GM12878 (cell line): ENCODE data around the gene MCM5. TPM values are rescaled to one million over a fixed set of nuclear protein-coding genes. Genes with fewer than 3 reads are reported as not detected.

Source experiments
- ATAC-seq: fragments of 200-7000 bp; cut with Tn5 transposase; 3 replicates; pipeline ENCODE4 v1.9.1; 2020; ENCODE audit warnings: mild to moderate bottlenecking, moderate library complexity
- BruUV-seq: library from RNA; stranded (reverse); fragments of 400-500 nt; replicated peaks from 2 replicates; lab custom pipeline; 2021; lab: Mats Ljungman, UMichigan
- CTCF ChIA-PET: fragments of 300-600 bp; sonication (Branson Sonifier 250); formaldehyde crosslinking; extraction: SDS; loops from one replicate; lab custom pipeline; 2021; ENCODE audit warnings: inconsistent platforms; lab: Yijun Ruan, JAX
- POLR2A ChIA-PET: fragments of 350-600 bp; formaldehyde crosslinking; extraction: SDS; loops from one replicate; lab custom pipeline; 2021; ENCODE audit warnings: inconsistent platforms; lab: Charles Lee
- RAD21 ChIA-PET: fragments of 300-600 bp; sonication (Branson Sonifier 250); formaldehyde crosslinking; loops from one replicate; lab custom pipeline; 2023; ENCODE audit warnings: antibody characterized with exemption; ENCODE audit not compliant: unreplicated experiment; lab: Charles Lee
- SMC1A ChIA-PET: fragments of 300-600 bp; sonication (Branson Sonifier 250); formaldehyde crosslinking; loops from one replicate; lab custom pipeline; 2023; ENCODE audit not compliant: unreplicated experiment, uncharacterized antibody; lab: Charles Lee
- DNase-seq: peaks from one replicate; pipeline ENCODE4 v3.0.0-alpha.2; 2011; ENCODE audit warnings: low read depth, low spot score
- FAIRE-seq: peaks from 3 replicates; lab custom pipeline; 2011; peaks lifted over from hg19 to GRCh38; lab: Jason Lieb, UNC
- H2AFZ ChIP-seq: 2 replicates; pipeline ENCODE4 v1.6.0; 2011; ENCODE audit warnings: low read depth, low read length, control low read depth; ENCODE audit not compliant: control insufficient read depth
- H3K27ac ChIP-seq: 2 replicates; pipeline ENCODE4 v1.5.1; 2011; ENCODE audit warnings: control low read depth; ENCODE audit not compliant: control insufficient read depth, insufficient read depth
- H3K27me3 ChIP-seq, 2 experiments: replicated peaks in 1 of 2; 2 replicates each; pipeline versions ENCODE4 v1.6.0 to v1.6.1; 2011; ENCODE audit warnings: low read length in 1 of 2; ENCODE audit not compliant: control insufficient read depth in 2 of 2, insufficient read depth in 2 of 2
- H3K36me3 ChIP-seq, 2 experiments: 2 replicates each; pipeline ENCODE4 v1.5.1; 2011; ENCODE audit warnings: low read length in 1 of 2; ENCODE audit not compliant: control insufficient read depth in 2 of 2, insufficient read depth in 2 of 2
- H3K4me1 ChIP-seq: 2 replicates; pipeline ENCODE4 v1.6.1; 2011; ENCODE audit warnings: mild to moderate bottlenecking, low read length, moderate library complexity, mixed read lengths; ENCODE audit not compliant: control insufficient read depth, insufficient read depth
- H3K4me2 ChIP-seq: 2 replicates; pipeline ENCODE4 v1.6.0; 2011; ENCODE audit warnings: control low read depth; ENCODE audit not compliant: control insufficient read depth, insufficient read depth
- H3K4me3 ChIP-seq: fragments of 200-600 bp; sonication (generic); 2 replicates; pipeline ENCODE4 v1.5.1; 2016
- H3K79me2 ChIP-seq: 2 replicates; pipeline ENCODE4 v1.6.0; 2011; ENCODE audit warnings: low read length; ENCODE audit not compliant: control insufficient read depth, insufficient read depth
- H3K9ac ChIP-seq: 2 replicates; pipeline ENCODE4 v1.8.0; 2011; ENCODE audit warnings: low read length, control low read depth, mixed read lengths; ENCODE audit not compliant: control insufficient read depth, insufficient read depth
- H3K9me3 ChIP-seq: replicated peaks from 3 replicates; pipeline ENCODE4 v1.5.1; 2011; ENCODE audit warnings: mild to moderate bottlenecking, low read length; ENCODE audit not compliant: control insufficient read depth, insufficient read depth
- H4K20me1 ChIP-seq: 2 replicates; pipeline ENCODE4 v1.6.0; 2011; ENCODE audit not compliant: control insufficient read depth, insufficient read depth
- BCL3 ChIP-seq: IDR thresholded peaks from 2 replicates; pipeline ENCODE4 v1.6.1; 2011; ENCODE audit warnings: borderline replicate concordance, low read depth, mild to moderate bottlenecking, moderate library complexity, low read length; ENCODE audit not compliant: insufficient read depth, poor library complexity, severe bottlenecking
- CREB1 ChIP-seq: IDR thresholded peaks from 2 replicates; pipeline ENCODE4 v1.6.1; 2012; ENCODE audit warnings: low read depth, mild to moderate bottlenecking, inconsistent platforms
- IRF3 ChIP-seq: fragments of 450-650 bp; IDR thresholded peaks from 2 replicates; pipeline ENCODE4 v1.6.1; 2014; ENCODE audit warnings: mild to moderate bottlenecking
- MAX ChIP-seq: IDR thresholded peaks from 2 replicates; pipeline ENCODE4 v1.6.1; 2012; ENCODE audit warnings: low read depth, low read length, improper control_type of control experiment
- MEF2A ChIP-seq: IDR thresholded peaks from 2 replicates; pipeline ENCODE4 v1.6.1; 2011; ENCODE audit warnings: low read depth, mild to moderate bottlenecking, low read length, moderate library complexity; ENCODE audit not compliant: insufficient read depth
- NFXL1 ChIP-seq: fragments of 450-650 bp; IDR thresholded peaks from 2 replicates; pipeline ENCODE4 v1.6.1; 2017; ENCODE audit warnings: antibody characterized with exemption, mild to moderate bottlenecking, borderline replicate concordance
- NFYB ChIP-seq: IDR thresholded peaks from 2 replicates; pipeline ENCODE4 v1.6.1; 2011; ENCODE audit warnings: low read depth, mild to moderate bottlenecking, low read length, improper control_type of control experiment, moderate library complexity; ENCODE audit not compliant: insufficient read depth
- POLR2A ChIP-seq: IDR thresholded peaks from 2 replicates; pipeline ENCODE4 v1.6.1; 2011; ENCODE audit warnings: low read depth, mild to moderate bottlenecking, low read length
- POLR2AphosphoS5 ChIP-seq: IDR thresholded peaks from 2 replicates; pipeline ENCODE4 v1.6.1; 2011; ENCODE audit warnings: mild to moderate bottlenecking, low read length, inconsistent platforms
- SP1 ChIP-seq: IDR thresholded peaks from one replicate; pipeline ENCODE4 v1.6.1; 2011; ENCODE audit warnings: low read depth, low read length
- STAT3 ChIP-seq: IDR thresholded peaks from 2 replicates; pipeline ENCODE4 v1.6.1; 2011; ENCODE audit warnings: low read depth, low read length, improper control_type of control experiment
- ZNF24 ChIP-seq: fragments of 450-650 bp; IDR thresholded peaks from 2 replicates; pipeline ENCODE4 v1.6.1; 2017; ENCODE audit warnings: antibody characterized with exemption, mild to moderate bottlenecking
- ZNF622 ChIP-seq: fragments of 450-650 bp; IDR thresholded peaks from 2 replicates; pipeline ENCODE4 v1.6.1; 2017; ENCODE audit warnings: mild to moderate bottlenecking, inconsistent platforms
- ZSCAN29 ChIP-seq: fragments of 450-650 bp; IDR thresholded peaks from 2 replicates; pipeline ENCODE4 v1.6.1; 2017; ENCODE audit warnings: mild to moderate bottlenecking, moderate library complexity
- WGBS: methylation state at CpG from one replicate; pipeline ENCODE4 v1.1.6; 2016; ENCODE audit warnings: low lambda C conversion rate; ENCODE audit not compliant: insufficient replicate concordance, insufficient coverage; ENCODE audit errors: missing lambda C conversion rate; 5-methylcytosine and 5-hydroxymethylcytosine counted together
- in situ Hi-C: fragments of 300-500 bp; cut with MboI; formaldehyde crosslinking; loops from 9 replicates; pipeline ENCODE4 v1.14.3; 2018; ENCODE audit warnings: mixed read lengths
- intact Hi-C: fragments of 100-400 bp; cut with micrococcal nuclease; formaldehyde crosslinking; loops from one replicate; pipeline ENCODE4 v1.14.2; 2022; ENCODE audit not compliant: unreplicated experiment
- polyA plus RNA-seq, 11 experiments: library from polyadenylated mRNA; depleted of rRNA in 4 of 11; unstranded in 6 of 11; stranded (reverse) in 5 of 11; fragments of >200 nt; fragmentation: Nextera tagmentation in 4 of 11; fragmentation: Illumina TruSeq in 1 of 11; extraction: Ambion mirVana in 4 of 11; extraction: Trizol in 1 of 11; gene quantifications; 1 replicate in 1 of 11; 2 replicates in 10 of 11; pipeline versions ENCODE4 v1.2.1 to v1.2.3, GENCODE V29; 2011 to 2016; ENCODE audit warnings: inconsistent platforms in 2 of 11, missing spikeins in 2 of 11, low read depth in 1 of 11
- total RNA-seq, 4 experiments: library from RNA; depleted of rRNA in 3 of 4; stranded (reverse); fragments of >200 nt in 3 of 4; fragmentation: Illumina TruSeq in 1 of 4; extraction: Trizol in 1 of 4; gene quantifications; 2 replicates each; pipeline versions ENCODE4 v1.2.1 to v1.2.3, GENCODE V29; 2013 to 2021
- TF ChIP-seq, protein P1 (sequence below): fragments of 450-650 bp; IDR thresholded peaks from 2 replicates; pipeline ENCODE4 v1.6.1; 2017; ENCODE audit warnings: mild to moderate bottlenecking, moderate library complexity

Gene MCM5
- total and polyA plus RNA-seq, 10 of the 15 experiments (the other 5 are each of a cell fraction or from before 2014, with no cell fraction given): 14.1 to 360 (median 164) TPM

DNA sequence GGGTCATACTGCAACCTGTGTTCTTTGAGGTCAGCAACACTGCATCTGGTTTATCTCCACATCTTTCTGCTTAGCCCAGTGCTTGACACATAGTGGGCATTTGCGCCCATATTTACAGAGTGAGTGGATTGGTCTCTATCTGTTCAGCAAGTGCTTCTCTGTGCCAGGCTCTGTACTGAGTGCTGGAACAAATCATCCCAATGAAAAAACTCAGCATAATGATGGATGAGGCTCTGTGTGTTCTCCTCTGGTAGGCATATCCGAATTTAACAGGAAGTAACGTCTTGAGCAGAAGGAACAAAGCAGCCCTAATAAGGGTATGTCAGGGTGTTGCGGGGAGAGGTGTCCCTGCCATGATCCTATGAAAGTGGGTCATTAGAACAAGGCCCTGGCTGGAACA, 46.0 kb downstream of the MCM5 start:
- POLR2A ChIA-PET: interaction anchor here (0.7 kb wide), 2 partner anchors 101 to 139 kb away, joined by 3 to 4 read pairs; no protein-coding TSS in a partner anchor
- H3K9me3 ChIP-seq: no peaks in the 10 kb centered on the region
- FAIRE-seq (no peak), DNase-seq (no peak), ATAC-seq (no peak)
- H3K36me3 ChIP-seq: peaks cover 0 to 6% of the 10 kb centered on the region in 2 experiments; a peak in 3 of 4 replicates
- no peak overlapping the region for H3K4me3 ChIP-seq
- H3K9ac ChIP-seq: no peak overlapping the region
- 97% methylated on average over 4 of the region's 4 CpGs for WGBS
- no peaks in the 10 kb centered on the region for H3K27me3 ChIP-seq
- H3K4me1 ChIP-seq: peaks cover 5% of the 10 kb centered on the region
- no peak overlapping the region for H3K4me2 ChIP-seq
- TF ChIP-seq, protein P1, sequence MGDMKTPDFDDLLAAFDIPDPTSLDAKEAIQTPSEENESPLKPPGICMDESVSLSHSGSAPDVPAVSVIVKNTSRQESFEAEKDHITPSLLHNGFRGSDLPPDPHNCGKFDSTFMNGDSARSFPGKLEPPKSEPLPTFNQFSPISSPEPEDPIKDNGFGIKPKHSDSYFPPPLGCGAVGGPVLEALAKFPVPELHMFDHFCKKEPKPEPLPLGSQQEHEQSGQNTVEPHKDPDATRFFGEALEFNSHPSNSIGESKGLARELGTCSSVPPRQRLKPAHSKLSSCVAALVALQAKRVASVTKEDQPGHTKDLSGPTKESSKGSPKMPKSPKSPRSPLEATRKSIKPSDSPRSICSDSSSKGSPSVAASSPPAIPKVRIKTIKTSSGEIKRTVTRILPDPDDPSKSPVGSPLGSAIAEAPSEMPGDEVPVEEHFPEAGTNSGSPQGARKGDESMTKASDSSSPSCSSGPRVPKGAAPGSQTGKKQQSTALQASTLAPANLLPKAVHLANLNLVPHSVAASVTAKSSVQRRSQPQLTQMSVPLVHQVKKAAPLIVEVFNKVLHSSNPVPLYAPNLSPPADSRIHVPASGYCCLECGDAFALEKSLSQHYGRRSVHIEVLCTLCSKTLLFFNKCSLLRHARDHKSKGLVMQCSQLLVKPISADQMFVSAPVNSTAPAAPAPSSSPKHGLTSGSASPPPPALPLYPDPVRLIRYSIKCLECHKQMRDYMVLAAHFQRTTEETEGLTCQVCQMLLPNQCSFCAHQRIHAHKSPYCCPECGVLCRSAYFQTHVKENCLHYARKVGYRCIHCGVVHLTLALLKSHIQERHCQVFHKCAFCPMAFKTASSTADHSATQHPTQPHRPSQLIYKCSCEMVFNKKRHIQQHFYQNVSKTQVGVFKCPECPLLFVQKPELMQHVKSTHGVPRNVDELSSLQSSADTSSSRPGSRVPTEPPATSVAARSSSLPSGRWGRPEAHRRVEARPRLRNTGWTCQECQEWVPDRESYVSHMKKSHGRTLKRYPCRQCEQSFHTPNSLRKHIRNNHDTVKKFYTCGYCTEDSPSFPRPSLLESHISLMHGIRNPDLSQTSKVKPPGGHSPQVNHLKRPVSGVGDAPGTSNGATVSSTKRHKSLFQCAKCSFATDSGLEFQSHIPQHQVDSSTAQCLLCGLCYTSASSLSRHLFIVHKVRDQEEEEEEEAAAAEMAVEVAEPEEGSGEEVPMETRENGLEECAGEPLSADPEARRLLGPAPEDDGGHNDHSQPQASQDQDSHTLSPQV: no peak
- TF ChIP-seq BCL3: no peak
- no peak for TF ChIP-seq ZSCAN29
- no peak for TF ChIP-seq MEF2A
- TF ChIP-seq ZNF24: no peak
- no peak for TF ChIP-seq SP1
- TF ChIP-seq POLR2AphosphoS5: no peak
- no peak for TF ChIP-seq IRF3
- TF ChIP-seq NFYB: no peak
- no peak for TF ChIP-seq CREB1
- no peak for TF ChIP-seq ZNF622
- TF ChIP-seq STAT3: no peak
- TF ChIP-seq NFXL1: no peak
- no peak for TF ChIP-seq POLR2A
- no peak for TF ChIP-seq MAX
- no peak overlapping the region for H2AFZ ChIP-seq
- intact Hi-C loops (no loop called here), in situ Hi-C loops (no loop called here)
- no TSS peak for BruUV-seq
- H4K20me1 ChIP-seq: no peaks in the 10 kb centered on the region
- SMC1A ChIA-PET: no interaction called here
- CTCF ChIA-PET: no interaction called here
- no peaks in the 10 kb centered on the region for H3K79me2 ChIP-seq
- no peak overlapping the region for H3K27ac ChIP-seq
- RAD21 ChIA-PET: no interaction called here
